ENCODE data around the gene TNKS1BP1. TPM values are rescaled to one million over a fixed set of nuclear protein-coding genes. Genes with fewer than 3 reads are reported as not detected.

The TNKS1BP1 gene
- 10 to 100 TPM; 12.9 to 13.2 TPM for total RNA-seq
- polyA plus RNA-seq (2013, experiment 1 of 2), result 7.4 TPM
- polyA plus RNA-seq (2013, experiment 2 of 2), result 9.5 TPM
- total RNA-seq, result 11.4 to 109 (median 26.4) reads per million in 172 experiments

- Mint-ChIP-seq H3K9me3 (no peaks in the 10 kb centered on the region), H3K27me3 (no peaks in the 10 kb centered on the region), H3K27ac (peak within 1 kb of the TSS; percentile 95), H3K4me1 (ENCODE audit: low read depth) (peaks cover 45% of the 10 kb centered on the region), H3K4me3 (peak within 1 kb of the TSS; percentile 93), H3K36me3 (ENCODE audit: low read depth) (peaks cover 64% of the 10 kb centered on the region)
- intact Hi-C loops (cut with DNase I, micrococcal nuclease), result loop anchor here (1.0 to 10.0 kb wide), 6 partner anchors 10 to 1820 kb away; partner anchors contain the start of genes CLP1 (in 1 of the 2), FAM111A (in 1 of the 2), SELENOH (in 1 of the 2) and SSRP1 (in 1 of the 2)
- POLR2A ChIA-PET, result interaction anchor here (0.5 to 3.3 kb wide), 14 partner anchors 10 to 1253 kb away, joined by 3 to 107 read pairs (median 4); partner anchors contain the start of genes CLP1, P2RX3, SSRP1 and TIMM10
- DNase-seq, result peak; percentile 76 to 95 (median 87)
- no peaks in the 10 kb centered on the region for H3K27me3 ChIP-seq (ENCODE audit: control insufficient read depth in 1 of 2, insufficient read depth in 2 of 2, low read length in 2 of 2)
- H3K27ac ChIP-seq (ENCODE audit: low read depth in 1 of 2, low read length in 2 of 2), result peak within 1 kb of the TSS; percentile 82 to 84
- peak; percentile 90 for ATAC-seq (ENCODE audit: poor library complexity)
- H3K4me3 ChIP-seq (ENCODE audit: low read length), result peak within 1 kb of the TSS; percentile 80
- H3K36me3 ChIP-seq (ENCODE audit: insufficient read depth, low read length), result peaks cover 39% of the 10 kb centered on the region
- H3K9me3 ChIP-seq (ENCODE audit: control insufficient read depth in 1 of 2, insufficient read depth in 1 of 2, low read length in 2 of 2), result no peaks in the 10 kb centered on the region
- TF ChIP-seq, protein P1, sequence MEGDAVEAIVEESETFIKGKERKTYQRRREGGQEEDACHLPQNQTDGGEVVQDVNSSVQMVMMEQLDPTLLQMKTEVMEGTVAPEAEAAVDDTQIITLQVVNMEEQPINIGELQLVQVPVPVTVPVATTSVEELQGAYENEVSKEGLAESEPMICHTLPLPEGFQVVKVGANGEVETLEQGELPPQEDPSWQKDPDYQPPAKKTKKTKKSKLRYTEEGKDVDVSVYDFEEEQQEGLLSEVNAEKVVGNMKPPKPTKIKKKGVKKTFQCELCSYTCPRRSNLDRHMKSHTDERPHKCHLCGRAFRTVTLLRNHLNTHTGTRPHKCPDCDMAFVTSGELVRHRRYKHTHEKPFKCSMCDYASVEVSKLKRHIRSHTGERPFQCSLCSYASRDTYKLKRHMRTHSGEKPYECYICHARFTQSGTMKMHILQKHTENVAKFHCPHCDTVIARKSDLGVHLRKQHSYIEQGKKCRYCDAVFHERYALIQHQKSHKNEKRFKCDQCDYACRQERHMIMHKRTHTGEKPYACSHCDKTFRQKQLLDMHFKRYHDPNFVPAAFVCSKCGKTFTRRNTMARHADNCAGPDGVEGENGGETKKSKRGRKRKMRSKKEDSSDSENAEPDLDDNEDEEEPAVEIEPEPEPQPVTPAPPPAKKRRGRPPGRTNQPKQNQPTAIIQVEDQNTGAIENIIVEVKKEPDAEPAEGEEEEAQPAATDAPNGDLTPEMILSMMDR (IDR thresholded peaks at IDR 0.05), result no peak
- peaks cover 30% of the 10 kb centered on the region for H3K4me1 ChIP-seq (ENCODE audit: insufficient read depth, low read length)
- CTCF ChIA-PET, result interaction anchor here (0.8 to 2.4 kb wide), 7 partner anchors 8 to 346 kb away, joined by 3 to 14 read pairs (median 3); partner anchors contain the start of gene SSRP1
Measured at GRCh38 chr11:57324886-57325734, at the start of gene TNKS1BP1. Gene TNKS1BP1, minus strand, starts transcription at chr11:57324952. Its CDS starts 3,067 bp downstream, at chr11:57321885.

GRCh38 chr11:57373146-57373545, 48.4 kb upstream of the TNKS1BP1 start:
- H3K4me3 Mint-ChIP-seq, result no peak overlapping the region
- CTCF ChIA-PET, result no interaction called here
- no peak for DNase-seq
- TF ChIP-seq, protein P1 (IDR thresholded peaks at IDR 0.05), result no peak
- ATAC-seq (ENCODE audit: poor library complexity), result no peak
- H3K27ac Mint-ChIP-seq, result no peak overlapping the region
- intact Hi-C loops (cut with DNase I, micrococcal nuclease), result no loop called here
- POLR2A ChIA-PET, result no interaction called here
- H3K9me3 ChIP-seq (ENCODE audit: control insufficient read depth in 1 of 2, insufficient read depth in 1 of 2, low read length in 2 of 2), result no peaks in the 10 kb centered on the region
- no peaks in the 10 kb centered on the region for H3K36me3 ChIP-seq (ENCODE audit: insufficient read depth, low read length)
- no peaks in the 10 kb centered on the region for H3K4me1 Mint-ChIP-seq (ENCODE audit: low read depth)
- H3K27ac ChIP-seq (ENCODE audit: low read depth in 1 of 2, low read length in 2 of 2), result no peak overlapping the region
- H3K4me1 ChIP-seq (ENCODE audit: insufficient read depth, low read length), result no peaks in the 10 kb centered on the region
- H3K27me3 Mint-ChIP-seq, result peaks cover 13% of the 10 kb centered on the region
- no peaks in the 10 kb centered on the region for H3K27me3 ChIP-seq (ENCODE audit: control insufficient read depth in 1 of 2, insufficient read depth in 2 of 2, low read length in 2 of 2)
- H3K9me3 Mint-ChIP-seq, result no peaks in the 10 kb centered on the region
- H3K36me3 Mint-ChIP-seq (ENCODE audit: low read depth), result no peaks in the 10 kb centered on the region
- H3K4me3 ChIP-seq (ENCODE audit: low read length), result no peak overlapping the region

DNA sequence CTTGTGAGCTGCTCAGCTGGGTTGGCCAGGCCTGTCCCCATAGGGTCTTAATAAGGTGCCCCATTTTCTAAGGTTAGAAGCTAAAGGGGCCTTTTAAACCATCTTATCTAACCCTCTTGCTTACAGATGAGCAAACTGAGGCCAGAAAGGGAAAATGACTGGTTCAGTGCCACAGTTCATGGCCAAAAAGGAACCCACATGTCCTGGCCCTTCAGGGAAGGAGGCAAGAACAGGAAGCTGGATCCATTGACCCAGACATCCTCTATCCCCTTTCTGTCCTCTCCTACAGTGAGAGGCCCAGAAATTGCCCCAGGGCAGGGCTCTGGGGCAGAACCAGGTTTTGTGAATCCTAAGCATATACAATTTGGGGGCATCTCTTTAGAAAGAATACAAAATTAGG, 46.2 kb upstream of the TNKS1BP1 start:
- ATAC-seq (ENCODE audit: poor library complexity) (no peak), DNase-seq (no peak)
- H3K36me3 Mint-ChIP-seq (ENCODE audit: low read depth), result no peaks in the 10 kb centered on the region
- ChIA-PET CTCF (no interaction called here), POLR2A (no interaction called here)
- H3K4me3 Mint-ChIP-seq, result no peak overlapping the region
- no peak overlapping the region for H3K27ac Mint-ChIP-seq
- no peaks in the 10 kb centered on the region for H3K4me1 Mint-ChIP-seq (ENCODE audit: low read depth)
- TF ChIP-seq, protein P1 (IDR thresholded peaks at IDR 0.05), result no peak
- H3K9me3 Mint-ChIP-seq, result no peaks in the 10 kb centered on the region
- intact Hi-C loops (cut with DNase I, micrococcal nuclease), result no loop called here
- H3K27me3 ChIP-seq (ENCODE audit: control insufficient read depth in 1 of 2, insufficient read depth in 2 of 2, low read length in 2 of 2), result no peaks in the 10 kb centered on the region
- no peaks in the 10 kb centered on the region for H3K9me3 ChIP-seq (ENCODE audit: control insufficient read depth in 1 of 2, insufficient read depth in 1 of 2, low read length in 2 of 2)
- no peak overlapping the region for H3K4me3 ChIP-seq (ENCODE audit: low read length)
- H3K36me3 ChIP-seq (ENCODE audit: insufficient read depth, low read length), result no peaks in the 10 kb centered on the region
- no peak overlapping the region for H3K27ac ChIP-seq (ENCODE audit: low read depth in 1 of 2, low read length in 2 of 2)
- H3K4me1 ChIP-seq (ENCODE audit: insufficient read depth, low read length), result no peaks in the 10 kb centered on the region
- peaks cover 4% of the 10 kb centered on the region for H3K27me3 Mint-ChIP-seq

All from CD4-positive, alpha-beta T cell (primary cell).